HG03097 (cell line): Measurements from ENCODE around the gene RPL34.
"Not testable (repeated sequence)": the region's sequence is repeated elsewhere in the genome, so short reads cannot be mapped to it uniquely, and the experiment has no call there.

Source experiments
- ATAC-seq: cut with Tn5 transposase; IDR thresholded peaks from one replicate; pipeline ENCODE4 v1.9.1; 2021; ENCODE audit not compliant: unreplicated experiment, low FRiP score

RPL34 gene

GRCh38 chr4:108620101-108620932, at the start of gene RPL34:
TSS of gene RPL34 (plus strand) at chr4:108620576. CDS start at chr4:108621960, 1,384 bp downstream.
- ATAC-seq: peak; percentile 100

GRCh38 chr4:108570993-108571569, 49.3 kb upstream of the RPL34 start:
- ATAC-seq: no peak

GRCh38 chr4:108574402-108574801, 46.0 kb upstream of the RPL34 start:
- no peak for ATAC-seq

- ATAC-seq: no peak
These were observed 39.3 kb upstream of the RPL34 start for GRCh38 chr4:108581083-108581482.

GRCh38 chr4:108586778-108587177, 33.6 kb upstream of the RPL34 start:
- ATAC-seq: no peak

- no peak for ATAC-seq
These were observed 31.5 kb upstream of the RPL34 start for GRCh38 chr4:108588878-108589277.

- ATAC-seq: no peak
These were observed 30.4 kb upstream of the RPL34 start for GRCh38 chr4:108589961-108590360.

GRCh38 chr4:108590776-108591175, 29.6 kb upstream of the RPL34 start:
- ATAC-seq: no peak

- no peak for ATAC-seq
These were observed 27.7 kb upstream of the RPL34 start for GRCh38 chr4:108592674-108592986.

- not testable (repeated sequence) for ATAC-seq
These were observed 26.1 kb upstream of the RPL34 start for GRCh38 chr4:108594296-108594695.

- ATAC-seq: no peak
These were observed 24.0 kb upstream of the RPL34 start for GRCh38 chr4:108596344-108596743.

GRCh38 chr4:108601106-108601505, 19.3 kb upstream of the RPL34 start:
- no peak for ATAC-seq

- ATAC-seq: no peak
These were observed 18.8 kb upstream of the RPL34 start for GRCh38 chr4:108601532-108601931.

- no peak for ATAC-seq
These were observed 18.2 kb upstream of the RPL34 start for GRCh38 chr4:108602163-108602562.

GRCh38 chr4:108607079-108607815, 13.1 kb upstream of the RPL34 start:
- ATAC-seq: no peak

GRCh38 chr4:108611365-108611764, 9.0 kb upstream of the RPL34 start:
- no peak for ATAC-seq

- ATAC-seq: no peak
These were observed 8.0 kb upstream of the RPL34 start for GRCh38 chr4:108612365-108612764.

- no peak for ATAC-seq
These were observed 840 bp upstream of the RPL34 start for GRCh38 chr4:108619372-108620100.

GRCh38 chr4:108620933-108621905, 843 bp downstream of the RPL34 start:
- ATAC-seq: peak; percentile 6

GRCh38 chr4:108622022-108622421, 1.6 kb downstream of the RPL34 start:
- no peak for ATAC-seq
